Measurements from ENCODE around the gene WWOX.
"Not testable (repeated sequence)": the region's sequence is repeated elsewhere in the genome, so short reads cannot be mapped to it uniquely, and the experiment has no call there.

The WWOX gene

GRCh38 chr16:79012671-79013434 lies 913.4 kb downstream of the WWOX start:
- peak; percentile 31 for DNase-seq

GRCh38 chr16:79013930-79014660 lies 914.6 kb downstream of the WWOX start:
- no peak for DNase-seq

- no peak for DNase-seq
Observed at GRCh38 chr16:79018650-79019429, 919.4 kb downstream of the WWOX start.

GRCh38 chr16:79019431-79019830 lies 920.0 kb downstream of the WWOX start:
- DNase-seq, result no peak

- no peak for DNase-seq
Observed at GRCh38 chr16:79021991-79022630, 922.7 kb downstream of the WWOX start.

- DNase-seq, result no peak
Observed at GRCh38 chr16:79026117-79026516, 926.7 kb downstream of the WWOX start.

GRCh38 chr16:79036541-79036940 lies 937.1 kb downstream of the WWOX start:
- no peak for DNase-seq

- DNase-seq, result no peak
Observed at GRCh38 chr16:79037521-79038373, 938.3 kb downstream of the WWOX start.

GRCh38 chr16:79041206-79041605 lies 941.8 kb downstream of the WWOX start:
- DNase-seq, result no peak

- no peak for DNase-seq
Observed at GRCh38 chr16:79042141-79042540, 942.7 kb downstream of the WWOX start.

GRCh38 chr16:79042886-79043285 lies 943.4 kb downstream of the WWOX start:
- DNase-seq, result no peak

- no peak for DNase-seq
Observed at GRCh38 chr16:79045191-79045590, 945.7 kb downstream of the WWOX start.

GRCh38 chr16:79047337-79047736 lies 947.9 kb downstream of the WWOX start:
- DNase-seq, result peak; percentile 63

GRCh38 chr16:79049040-79049439 lies 949.6 kb downstream of the WWOX start:
- no peak for DNase-seq

- DNase-seq, result no peak
Observed at GRCh38 chr16:79050063-79050462, 950.6 kb downstream of the WWOX start.

- no peak for DNase-seq
Observed at GRCh38 chr16:79051313-79051712, 951.9 kb downstream of the WWOX start.

- not testable (repeated sequence) for DNase-seq
Observed at GRCh38 chr16:79052198-79052597, 952.7 kb downstream of the WWOX start.

- no peak for DNase-seq
Observed at GRCh38 chr16:79053577-79053976, 954.1 kb downstream of the WWOX start.

GRCh38 chr16:79054211-79054984 lies 954.9 kb downstream of the WWOX start:
- DNase-seq, result no peak

GRCh38 chr16:79055251-79055970 lies 956.0 kb downstream of the WWOX start:
- no peak for DNase-seq

GRCh38 chr16:79061181-79061580 lies 961.7 kb downstream of the WWOX start:
- no peak for DNase-seq
